NB4 (cell line): Measurements from ENCODE around the gene RALY.

Experiments
- POLR2A ChIP-seq: IDR thresholded peaks from 2 replicates; pipeline ENCODE4 v1.6.1; 2011; ENCODE audit warnings: mild to moderate bottlenecking; ENCODE audit not compliant: insufficient read length; ENCODE audit errors: extremely low read depth
- TF ChIP-seq, protein P1 (sequence below): IDR thresholded peaks from one replicate; pipeline ENCODE4 v1.5.1; 2012; ENCODE audit warnings: low read depth, low read length

DNA sequence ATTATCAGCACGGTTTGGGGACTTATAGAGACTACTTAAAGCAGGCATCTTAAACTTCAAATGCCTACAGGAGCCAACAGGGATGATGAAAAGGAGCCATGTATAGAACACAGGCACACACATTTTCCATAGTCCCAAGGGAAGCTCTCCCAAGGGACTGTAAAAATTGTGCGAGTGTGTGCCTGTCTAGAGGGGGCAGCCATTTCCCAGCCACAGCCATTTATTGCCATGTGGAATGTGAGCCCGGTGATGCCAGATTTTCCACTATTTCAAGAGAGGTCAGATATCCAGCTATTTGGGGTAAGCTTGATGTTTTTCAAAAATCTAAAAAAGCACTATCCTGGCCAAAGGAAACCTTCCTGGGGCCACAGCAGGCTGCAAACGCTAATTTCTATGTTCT lies 24.1 kb upstream of the RALY start:
- TF ChIP-seq, protein P1, sequence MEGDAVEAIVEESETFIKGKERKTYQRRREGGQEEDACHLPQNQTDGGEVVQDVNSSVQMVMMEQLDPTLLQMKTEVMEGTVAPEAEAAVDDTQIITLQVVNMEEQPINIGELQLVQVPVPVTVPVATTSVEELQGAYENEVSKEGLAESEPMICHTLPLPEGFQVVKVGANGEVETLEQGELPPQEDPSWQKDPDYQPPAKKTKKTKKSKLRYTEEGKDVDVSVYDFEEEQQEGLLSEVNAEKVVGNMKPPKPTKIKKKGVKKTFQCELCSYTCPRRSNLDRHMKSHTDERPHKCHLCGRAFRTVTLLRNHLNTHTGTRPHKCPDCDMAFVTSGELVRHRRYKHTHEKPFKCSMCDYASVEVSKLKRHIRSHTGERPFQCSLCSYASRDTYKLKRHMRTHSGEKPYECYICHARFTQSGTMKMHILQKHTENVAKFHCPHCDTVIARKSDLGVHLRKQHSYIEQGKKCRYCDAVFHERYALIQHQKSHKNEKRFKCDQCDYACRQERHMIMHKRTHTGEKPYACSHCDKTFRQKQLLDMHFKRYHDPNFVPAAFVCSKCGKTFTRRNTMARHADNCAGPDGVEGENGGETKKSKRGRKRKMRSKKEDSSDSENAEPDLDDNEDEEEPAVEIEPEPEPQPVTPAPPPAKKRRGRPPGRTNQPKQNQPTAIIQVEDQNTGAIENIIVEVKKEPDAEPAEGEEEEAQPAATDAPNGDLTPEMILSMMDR: no peak
- TF ChIP-seq POLR2A: no peak
